ENCODE data around the gene LPP. TPM values are rescaled to one million over a fixed set of nuclear protein-coding genes. Genes with fewer than 3 reads are reported as not detected.

LPP gene
- polyA plus RNA-seq, 1 donor (not counting 4 experiments of a cell fraction or from before 2014, with no cell fraction given), result 16.0 TPM

GRCh38 chr3:188254520-188255070 lies 100.6 kb downstream of the LPP start:
- Histone ChIP-seq H3K4me1 (ENCODE audit: control insufficient read depth, extremely low read depth, insufficient read depth, low read length) (peaks cover 3% of the 10 kb centered on the region), H3K4me2 (ENCODE audit: control insufficient read depth, extremely low read depth, insufficient read depth, low read depth, low read length) (no peak overlapping the region), H3K9me1 (ENCODE audit: control insufficient read depth, extremely low read depth, insufficient read depth, low read length) (no peaks in the 10 kb centered on the region), H3K4me3 (ENCODE audit: control insufficient read depth in 2 of 3, extremely low read depth in 1 of 3, insufficient read depth in 2 of 3, low read depth in 1 of 3, low read length in 3 of 3) (no peak overlapping the region), H3K27ac (ENCODE audit: control insufficient read depth, insufficient read depth, low read length) (no peak overlapping the region), H3K79me2 (ENCODE audit: control insufficient read depth, insufficient read depth, low read length) (peaks cover 13% of the 10 kb centered on the region), H4K20me1 (ENCODE audit: control insufficient read depth, extremely low read depth, insufficient read depth, low read length) (no peaks in the 10 kb centered on the region), H3K27me3 (ENCODE audit: control insufficient read depth, extremely low read depth, insufficient read depth, low read length) (no peaks in the 10 kb centered on the region), H2AFZ (ENCODE audit: control insufficient read depth, low read length) (no peak overlapping the region), H3K36me3 (ENCODE audit: control insufficient read depth in 2 of 2, extremely low read depth in 1 of 2, insufficient read depth in 2 of 2, low read length in 2 of 2) (peaks cover 0 to 2% of the 10 kb centered on the region in 2 experiments), H3K9ac (ENCODE audit: control insufficient read depth, extremely low read depth, insufficient read depth, low read length) (no peak overlapping the region), H3K9me3 (ENCODE audit: control insufficient read depth, low read depth, low read length) (no peaks in the 10 kb centered on the region)
- FAIRE-seq (no peak), DNase-seq (ENCODE audit: low read depth, low spot score) (no peak)
- no peak for TF ChIP-seq EZH2 (IDR thresholded peaks at IDR 0.05; ENCODE audit: low read length)
- no peak for TF ChIP-seq CTCF (optimal IDR thresholded peaks at IDR 0.05 in 1 of 3, IDR thresholded peaks at IDR 0.05 in 1 of 3, conservative IDR thresholded peaks at IDR 0.05 in 1 of 3; ENCODE audit: extremely low read depth in 1 of 3, insufficient read depth in 2 of 3, low read length in 3 of 3)
- dilution Hi-C loops (cut with MboI; ENCODE audit: extremely low pct_ligation_motif_present, low sequenced_read_pairs), result no loop called here

GRCh38 chr3:188255190-188255589 lies 101.2 kb downstream of the LPP start:
- dilution Hi-C loops (cut with MboI; ENCODE audit: extremely low pct_ligation_motif_present, low sequenced_read_pairs), result no loop called here

More at GRCh38 chr3:188255190-188255589, 101.2 kb downstream of the LPP start:
- no peaks in the 10 kb centered on the region for H3K9me1 ChIP-seq (ENCODE audit: control insufficient read depth, extremely low read depth, insufficient read depth, low read length)
- H3K4me2 ChIP-seq (ENCODE audit: control insufficient read depth, extremely low read depth, insufficient read depth, low read depth, low read length), result no peak overlapping the region
- FAIRE-seq, result no peak
- peaks cover 3% of the 10 kb centered on the region for H3K4me1 ChIP-seq (ENCODE audit: control insufficient read depth, extremely low read depth, insufficient read depth, low read length)
- H3K4me3 ChIP-seq (ENCODE audit: control insufficient read depth in 2 of 3, extremely low read depth in 1 of 3, insufficient read depth in 2 of 3, low read depth in 1 of 3, low read length in 3 of 3), result no peak overlapping the region
- peaks cover 13% of the 10 kb centered on the region for H3K79me2 ChIP-seq (ENCODE audit: control insufficient read depth, insufficient read depth, low read length)
- DNase-seq (ENCODE audit: low read depth, low spot score), result no peak
- H3K9ac ChIP-seq (ENCODE audit: control insufficient read depth, extremely low read depth, insufficient read depth, low read length), result no peak overlapping the region
- TF ChIP-seq CTCF (optimal IDR thresholded peaks at IDR 0.05 in 1 of 3, IDR thresholded peaks at IDR 0.05 in 1 of 3, conservative IDR thresholded peaks at IDR 0.05 in 1 of 3; ENCODE audit: extremely low read depth in 1 of 3, insufficient read depth in 2 of 3, low read length in 3 of 3) (no peak), EZH2 (IDR thresholded peaks at IDR 0.05; ENCODE audit: low read length) (no peak)
- H3K36me3 ChIP-seq (ENCODE audit: control insufficient read depth in 2 of 2, extremely low read depth in 1 of 2, insufficient read depth in 2 of 2, low read length in 2 of 2), result peaks cover 0 to 2% of the 10 kb centered on the region in 2 experiments
- H3K9me3 ChIP-seq (ENCODE audit: control insufficient read depth, low read depth, low read length), result no peaks in the 10 kb centered on the region
- no peaks in the 10 kb centered on the region for H3K27me3 ChIP-seq (ENCODE audit: control insufficient read depth, extremely low read depth, insufficient read depth, low read length)
- no peak overlapping the region for H3K27ac ChIP-seq (ENCODE audit: control insufficient read depth, insufficient read depth, low read length)
- no peak overlapping the region for H2AFZ ChIP-seq (ENCODE audit: control insufficient read depth, low read length)
- no peaks in the 10 kb centered on the region for H4K20me1 ChIP-seq (ENCODE audit: control insufficient read depth, extremely low read depth, insufficient read depth, low read length)

All from keratinocyte (primary cell).